ENCODE measurements around the gene KIF16B.

- TF ChIP-seq CTCF (IDR thresholded peaks at IDR 0.05) (no peak), POLR2A (IDR thresholded peaks at IDR 0.05) (peak; percentile 67 to 85)
Observed at GRCh38 chr20:16530201-16530681, 43.0 kb downstream of the KIF16B start.
